Liver (tissue), 9 donors: ENCODE results near the gene SYCP3. TPM values are rescaled to one million over a fixed set of nuclear protein-coding genes. Genes with fewer than 3 reads are reported as not detected.
A peak's percentile ranks its signal among the peaks of the same experiment; 100 is the strongest.

ENCODE experiments used
- DNase-seq: peaks from one replicate; pipeline ENCODE4 v3.0.0-alpha.2; 2017; ENCODE audit warnings: low spot score
- H3K27ac ChIP-seq, 2 donors: one replicate each; pipeline ENCODE4 v1.7.0; 2013; ENCODE audit warnings: inconsistent platforms in 2 of 2, low read length in 2 of 2, control low read depth in 1 of 2, low read depth in 1 of 2, mild to moderate bottlenecking in 1 of 2
- H3K27me3 ChIP-seq, 4 donors: one replicate each; pipeline versions ENCODE4 v1.6.1 to v1.7.0; 2013; ENCODE audit warnings: low read length in 3 of 4, inconsistent platforms in 1 of 4, mild to moderate bottlenecking in 1 of 4, moderate library complexity in 1 of 4; ENCODE audit not compliant: control insufficient read depth in 4 of 4, insufficient read depth in 4 of 4
- H3K36me3 ChIP-seq, 4 donors: one replicate each; pipeline versions ENCODE4 v1.6.1 to v1.7.0; 2013; ENCODE audit warnings: low read length in 3 of 4, mild to moderate bottlenecking in 3 of 4, low read depth in 1 of 4, moderate library complexity in 1 of 4; ENCODE audit not compliant: control insufficient read depth in 4 of 4, insufficient read depth in 3 of 4
- H3K4me1 ChIP-seq, 4 donors: one replicate each; pipeline versions ENCODE4 v1.6.1 to v1.7.0; 2013; ENCODE audit warnings: low read length in 3 of 4, mild to moderate bottlenecking in 3 of 4, moderate library complexity in 1 of 4; ENCODE audit not compliant: control insufficient read depth in 4 of 4, insufficient read depth in 4 of 4
- H3K4me3 ChIP-seq, 3 donors: one replicate each; pipeline versions ENCODE4 v1.6.1 to v1.7.0; 2013; ENCODE audit warnings: low read length in 3 of 3, control low read depth in 1 of 3, low read depth in 1 of 3, mild to moderate bottlenecking in 1 of 3
- H3K9ac ChIP-seq, 2 donors: one replicate each; pipeline ENCODE4 v1.7.0; 2013; ENCODE audit warnings: low read length in 2 of 2, mild to moderate bottlenecking in 2 of 2, moderate library complexity in 2 of 2, control low read depth in 1 of 2, low read depth in 1 of 2
- H3K9me3 ChIP-seq, 4 donors: one replicate each; pipeline versions ENCODE4 v1.6.1 to v1.7.0; 2013; ENCODE audit warnings: low read length in 3 of 4; ENCODE audit not compliant: control insufficient read depth in 4 of 4
- EGR1 ChIP-seq, 2 donors: IDR thresholded peaks; 2 replicates each; pipeline ENCODE4 v1.6.1; 2016 to 2018; ENCODE audit warnings: antibody characterized with exemption in 2 of 2, low read depth in 2 of 2
- FOXA1 ChIP-seq: IDR thresholded peaks from 2 replicates; pipeline ENCODE4 v1.6.1; 2016; ENCODE audit warnings: antibody characterized with exemption
- FOXA2 ChIP-seq: IDR thresholded peaks from 2 replicates; pipeline ENCODE4 v1.6.1; 2016; ENCODE audit warnings: antibody characterized with exemption
- GABPA ChIP-seq, 2 donors: IDR thresholded peaks in 1 of 2; conservative IDR thresholded peaks in 1 of 2; 2 replicates each; pipeline ENCODE4 v1.6.1; 2016; ENCODE audit warnings: antibody characterized with exemption in 2 of 2, mild to moderate bottlenecking in 1 of 2, moderate library complexity in 1 of 2
- HNF4A ChIP-seq, 2 donors: conservative IDR thresholded peaks; 2 replicates each; pipeline ENCODE4 v1.6.1; 2016; ENCODE audit warnings: antibody characterized with exemption in 2 of 2, mild to moderate bottlenecking in 2 of 2
- HNF4G ChIP-seq: IDR thresholded peaks from 2 replicates; pipeline ENCODE4 v1.6.1; 2016; ENCODE audit warnings: antibody characterized with exemption
- JUND ChIP-seq, 2 donors: IDR thresholded peaks; 2 replicates each; pipeline ENCODE4 v1.6.1; 2016; ENCODE audit warnings: antibody characterized with exemption in 2 of 2
- NR2F2 ChIP-seq: IDR thresholded peaks from 2 replicates; pipeline ENCODE4 v1.6.1; 2016; ENCODE audit warnings: antibody characterized with exemption
- RAD21 ChIP-seq, 2 donors: IDR thresholded peaks; 2 replicates each; pipeline ENCODE4 v1.6.1; 2016; ENCODE audit warnings: antibody characterized with exemption in 2 of 2, mild to moderate bottlenecking in 2 of 2
- RXRA ChIP-seq, 2 donors: IDR thresholded peaks; 2 replicates each; pipeline ENCODE4 v1.6.1; 2017 to 2018; ENCODE audit warnings: antibody characterized with exemption in 2 of 2, mild to moderate bottlenecking in 1 of 2
- SP1 ChIP-seq: IDR thresholded peaks from 2 replicates; pipeline ENCODE4 v1.6.1; 2018; ENCODE audit warnings: antibody characterized with exemption, mild to moderate bottlenecking
- TAF1 ChIP-seq: conservative IDR thresholded peaks from 2 replicates; pipeline ENCODE4 v1.6.1; 2016; ENCODE audit warnings: antibody characterized with exemption, mild to moderate bottlenecking
- YY1 ChIP-seq: IDR thresholded peaks from 2 replicates; pipeline ENCODE4 v1.6.1; 2016; ENCODE audit warnings: antibody characterized with exemption, mild to moderate bottlenecking
- WGBS: extraction: QIAGEN DNeasy Blood & Tissue Kit; methylation state at CpG from one replicate; pipeline ENCODE4 v1.1.7; 2013; 5-methylcytosine and 5-hydroxymethylcytosine counted together
- polyA plus RNA-seq, 2 donors: library from polyadenylated mRNA; stranded (reverse) in 1 of 2; unstranded in 1 of 2; fragments of 200-250 nt in 1 of 2; fragments of >200 nt in 1 of 2; fragmentation: Nextera tagmentation in 1 of 2; extraction: Ambion mirVana in 1 of 2; gene quantifications; one replicate each; pipeline versions ENCODE4 v1.2.1 to v1.2.3, GENCODE V29; 2013 to 2015
- total RNA-seq, 2 donors: library from RNA; depleted of rRNA; stranded (reverse); fragments of >200 nt; gene quantifications; one replicate each; pipeline ENCODE4 v1.2.3, GENCODE V29; 2014
- TF ChIP-seq, protein P1 (sequence below): fragments of 150-350 bp; IDR thresholded peaks from 2 replicates; pipeline ENCODE4 v1.5.1; 2017; ENCODE audit warnings: improper control_type of control experiment, low read depth, low read length; ENCODE audit not compliant: missing input control
- TF ChIP-seq, protein P2 (sequence below): IDR thresholded peaks from 2 replicates; pipeline ENCODE4 v1.6.1; 2016; ENCODE audit warnings: antibody characterized with exemption
- TF ChIP-seq, protein P3 (sequence below): IDR thresholded peaks from 2 replicates; pipeline ENCODE4 v1.6.1; 2016; ENCODE audit warnings: antibody characterized with exemption
- TF ChIP-seq, protein P4 (sequence below): IDR thresholded peaks from 2 replicates; pipeline ENCODE4 v1.6.1; 2016; ENCODE audit warnings: antibody characterized with exemption
- TF ChIP-seq, protein P5 (sequence below): IDR thresholded peaks from 2 replicates; pipeline ENCODE4 v1.6.1; 2016; ENCODE audit warnings: antibody characterized with exemption, mild to moderate bottlenecking
- donor health status: healthy.
- donor health status: healthy.
- donor health status: healthy.
- donor health status: healthy.
- donor health status: healthy.

Gene SYCP3
- total and polyA plus RNA-seq, 4 donors, result 0.17 to 3.0 TPM; not detected in 2

DNA sequence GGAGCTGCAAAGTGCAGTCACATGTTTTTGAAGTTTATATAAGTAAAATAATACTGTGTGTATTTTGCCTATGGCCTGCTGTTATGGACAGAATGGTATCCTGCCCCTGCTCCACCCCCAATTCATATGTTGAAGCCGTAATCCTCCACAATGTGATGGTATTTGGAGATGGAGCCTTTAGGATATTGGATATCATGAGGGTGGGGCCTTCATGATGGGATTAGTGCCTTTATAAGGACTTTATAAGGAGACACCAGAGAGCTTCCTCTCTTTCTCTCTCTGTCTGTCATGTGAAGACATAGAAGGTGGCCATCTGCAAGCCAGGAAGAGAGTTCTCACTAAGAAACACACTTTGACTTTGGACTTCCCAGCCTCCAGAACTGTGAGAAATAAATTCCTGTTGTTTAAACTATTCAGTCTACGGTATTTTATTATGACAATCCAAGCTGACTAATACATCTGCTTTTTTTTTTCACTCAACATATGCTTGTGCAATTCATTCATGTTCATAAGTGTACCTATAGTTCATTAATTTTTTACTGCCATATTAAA is 44.9 kb downstream of the SYCP3 start (continued):
- TF ChIP-seq, protein P1, sequence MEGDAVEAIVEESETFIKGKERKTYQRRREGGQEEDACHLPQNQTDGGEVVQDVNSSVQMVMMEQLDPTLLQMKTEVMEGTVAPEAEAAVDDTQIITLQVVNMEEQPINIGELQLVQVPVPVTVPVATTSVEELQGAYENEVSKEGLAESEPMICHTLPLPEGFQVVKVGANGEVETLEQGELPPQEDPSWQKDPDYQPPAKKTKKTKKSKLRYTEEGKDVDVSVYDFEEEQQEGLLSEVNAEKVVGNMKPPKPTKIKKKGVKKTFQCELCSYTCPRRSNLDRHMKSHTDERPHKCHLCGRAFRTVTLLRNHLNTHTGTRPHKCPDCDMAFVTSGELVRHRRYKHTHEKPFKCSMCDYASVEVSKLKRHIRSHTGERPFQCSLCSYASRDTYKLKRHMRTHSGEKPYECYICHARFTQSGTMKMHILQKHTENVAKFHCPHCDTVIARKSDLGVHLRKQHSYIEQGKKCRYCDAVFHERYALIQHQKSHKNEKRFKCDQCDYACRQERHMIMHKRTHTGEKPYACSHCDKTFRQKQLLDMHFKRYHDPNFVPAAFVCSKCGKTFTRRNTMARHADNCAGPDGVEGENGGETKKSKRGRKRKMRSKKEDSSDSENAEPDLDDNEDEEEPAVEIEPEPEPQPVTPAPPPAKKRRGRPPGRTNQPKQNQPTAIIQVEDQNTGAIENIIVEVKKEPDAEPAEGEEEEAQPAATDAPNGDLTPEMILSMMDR, result no peak
- TF ChIP-seq HNF4A (conservative IDR thresholded peaks at IDR 0.05) (no peak), FOXA2 (no peak), JUND (IDR thresholded peaks at IDR 0.05) (no peak), RXRA (IDR thresholded peaks at IDR 0.05) (no peak)
- TF ChIP-seq, protein P2, sequence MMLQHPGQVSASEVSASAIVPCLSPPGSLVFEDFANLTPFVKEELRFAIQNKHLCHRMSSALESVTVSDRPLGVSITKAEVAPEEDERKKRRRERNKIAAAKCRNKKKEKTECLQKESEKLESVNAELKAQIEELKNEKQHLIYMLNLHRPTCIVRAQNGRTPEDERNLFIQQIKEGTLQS, result no peak

DNA sequence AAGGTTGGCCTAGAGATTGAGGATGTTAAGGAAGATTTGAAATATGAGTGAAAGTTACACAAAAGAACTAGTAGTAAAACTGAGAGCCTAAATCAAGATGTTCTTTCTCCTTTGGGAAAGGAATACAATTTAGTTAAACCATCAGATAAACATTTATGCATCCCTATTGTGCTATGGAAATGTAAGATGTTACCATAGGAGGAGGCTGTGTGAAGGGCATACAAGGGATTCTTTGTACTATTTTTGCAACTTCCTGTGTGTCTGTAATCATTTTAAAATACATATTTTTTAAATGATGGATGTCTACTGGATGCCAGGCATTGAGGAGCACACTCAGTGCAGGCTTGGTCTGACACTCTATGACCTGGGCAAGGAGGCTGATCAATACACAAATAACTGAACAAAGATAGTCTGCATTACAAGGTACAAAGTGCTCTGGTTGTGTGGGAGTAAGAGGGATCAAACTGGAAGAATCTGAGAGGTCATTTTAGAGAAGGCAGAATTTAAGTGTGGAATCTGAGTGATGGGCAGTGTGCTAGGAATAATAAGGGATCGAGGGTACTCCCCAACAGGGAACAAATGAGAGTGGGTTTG is 47.7 kb downstream of the SYCP3 start:
- Histone ChIP-seq H3K9ac (no peak overlapping the region), H3K27me3 (no peaks in the 10 kb centered on the region), H3K27ac (no peak overlapping the region), H3K4me3 (no peak overlapping the region), H3K36me3 (no peaks in the 10 kb centered on the region), H3K4me1 (peaks cover 6 to 42% (median 26%) of the 10 kb centered on the region in 4 donors), H3K9me3 (peaks cover 0 to 3% (median 0%) of the 10 kb centered on the region in 4 donors)
- peak; percentile 58 for TF ChIP-seq HNF4G
- peak; percentile 57 for TF ChIP-seq SP1
- TF ChIP-seq, protein P3, sequence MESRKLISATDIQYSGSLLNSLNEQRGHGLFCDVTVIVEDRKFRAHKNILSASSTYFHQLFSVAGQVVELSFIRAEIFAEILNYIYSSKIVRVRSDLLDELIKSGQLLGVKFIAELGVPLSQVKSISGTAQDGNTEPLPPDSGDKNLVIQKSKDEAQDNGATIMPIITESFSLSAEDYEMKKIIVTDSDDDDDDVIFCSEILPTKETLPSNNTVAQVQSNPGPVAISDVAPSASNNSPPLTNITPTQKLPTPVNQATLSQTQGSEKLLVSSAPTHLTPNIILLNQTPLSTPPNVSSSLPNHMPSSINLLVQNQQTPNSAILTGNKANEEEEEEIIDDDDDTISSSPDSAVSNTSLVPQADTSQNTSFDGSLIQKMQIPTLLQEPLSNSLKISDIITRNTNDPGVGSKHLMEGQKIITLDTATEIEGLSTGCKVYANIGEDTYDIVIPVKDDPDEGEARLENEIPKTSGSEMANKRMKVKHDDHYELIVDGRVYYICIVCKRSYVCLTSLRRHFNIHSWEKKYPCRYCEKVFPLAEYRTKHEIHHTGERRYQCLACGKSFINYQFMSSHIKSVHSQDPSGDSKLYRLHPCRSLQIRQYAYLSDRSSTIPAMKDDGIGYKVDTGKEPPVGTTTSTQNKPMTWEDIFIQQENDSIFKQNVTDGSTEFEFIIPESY, result no peak
- peak in 1 of 2 donors; percentile 29 for TF ChIP-seq RAD21 (IDR thresholded peaks at IDR 0.05)
- TF ChIP-seq TAF1, result no peak
- TF ChIP-seq, protein P2, result no peak
- TF ChIP-seq, protein P4, sequence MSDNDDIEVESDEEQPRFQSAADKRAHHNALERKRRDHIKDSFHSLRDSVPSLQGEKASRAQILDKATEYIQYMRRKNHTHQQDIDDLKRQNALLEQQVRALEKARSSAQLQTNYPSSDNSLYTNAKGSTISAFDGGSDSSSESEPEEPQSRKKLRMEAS, result no peak
- no peak for TF ChIP-seq YY1
- TF ChIP-seq, protein P1, result no peak
- no peak for TF ChIP-seq FOXA2
- no peak for TF ChIP-seq NR2F2
- peak; percentile 85 to 89 for TF ChIP-seq HNF4A (conservative IDR thresholded peaks at IDR 0.05)
- TF ChIP-seq RXRA (IDR thresholded peaks at IDR 0.05), result peak; percentile 75 to 80
- no peak for TF ChIP-seq FOXA1
- no peak for TF ChIP-seq EGR1 (IDR thresholded peaks at IDR 0.05; ENCODE audit: low read depth in 2 of 2)
- peak in 1 of 2 donors; percentile 30 for TF ChIP-seq JUND (IDR thresholded peaks at IDR 0.05)
- TF ChIP-seq GABPA (IDR thresholded peaks at IDR 0.05 in 1 of 2, conservative IDR thresholded peaks at IDR 0.05 in 1 of 2), result no peak
- TF ChIP-seq, protein P5, sequence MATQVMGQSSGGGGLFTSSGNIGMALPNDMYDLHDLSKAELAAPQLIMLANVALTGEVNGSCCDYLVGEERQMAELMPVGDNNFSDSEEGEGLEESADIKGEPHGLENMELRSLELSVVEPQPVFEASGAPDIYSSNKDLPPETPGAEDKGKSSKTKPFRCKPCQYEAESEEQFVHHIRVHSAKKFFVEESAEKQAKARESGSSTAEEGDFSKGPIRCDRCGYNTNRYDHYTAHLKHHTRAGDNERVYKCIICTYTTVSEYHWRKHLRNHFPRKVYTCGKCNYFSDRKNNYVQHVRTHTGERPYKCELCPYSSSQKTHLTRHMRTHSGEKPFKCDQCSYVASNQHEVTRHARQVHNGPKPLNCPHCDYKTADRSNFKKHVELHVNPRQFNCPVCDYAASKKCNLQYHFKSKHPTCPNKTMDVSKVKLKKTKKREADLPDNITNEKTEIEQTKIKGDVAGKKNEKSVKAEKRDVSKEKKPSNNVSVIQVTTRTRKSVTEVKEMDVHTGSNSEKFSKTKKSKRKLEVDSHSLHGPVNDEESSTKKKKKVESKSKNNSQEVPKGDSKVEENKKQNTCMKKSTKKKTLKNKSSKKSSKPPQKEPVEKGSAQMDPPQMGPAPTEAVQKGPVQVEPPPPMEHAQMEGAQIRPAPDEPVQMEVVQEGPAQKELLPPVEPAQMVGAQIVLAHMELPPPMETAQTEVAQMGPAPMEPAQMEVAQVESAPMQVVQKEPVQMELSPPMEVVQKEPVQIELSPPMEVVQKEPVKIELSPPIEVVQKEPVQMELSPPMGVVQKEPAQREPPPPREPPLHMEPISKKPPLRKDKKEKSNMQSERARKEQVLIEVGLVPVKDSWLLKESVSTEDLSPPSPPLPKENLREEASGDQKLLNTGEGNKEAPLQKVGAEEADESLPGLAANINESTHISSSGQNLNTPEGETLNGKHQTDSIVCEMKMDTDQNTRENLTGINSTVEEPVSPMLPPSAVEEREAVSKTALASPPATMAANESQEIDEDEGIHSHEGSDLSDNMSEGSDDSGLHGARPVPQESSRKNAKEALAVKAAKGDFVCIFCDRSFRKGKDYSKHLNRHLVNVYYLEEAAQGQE, result no peak
- DNase-seq, result no peak
- 48% methylated on average over 1 of the region's 1 CpG for WGBS
